IPS-NIHi11 (cell line): ENCODE results near the gene POLR1E.
"Not testable (repeated sequence)": the region's sequence is repeated elsewhere in the genome, so short reads cannot be mapped to it uniquely, and the experiment has no call there.

ENCODE experiments used
- DNase-seq: peaks from one replicate; pipeline ENCODE4 v3.0.0; 2012; ENCODE audit warnings: mixed read lengths, low spot score

Gene POLR1E

GRCh38 chr9:37501957-37502596 is 16.3 kb downstream of the POLR1E start:
- DNase-seq, result no peak

- no peak for DNase-seq
Measured at GRCh38 chr9:37503736-37504135, 18.0 kb downstream of the POLR1E start.

- DNase-seq, result no peak
Measured at GRCh38 chr9:37504605-37505004, 18.9 kb downstream of the POLR1E start.

GRCh38 chr9:37507566-37508134 is 21.9 kb downstream of the POLR1E start:
- DNase-seq, result no peak

GRCh38 chr9:37508135-37508833 is 22.5 kb downstream of the POLR1E start:
- no peak for DNase-seq

GRCh38 chr9:37508834-37509206 is 23.1 kb downstream of the POLR1E start:
- no peak for DNase-seq

GRCh38 chr9:37509536-37509935 is 23.8 kb downstream of the POLR1E start:
- no peak for DNase-seq

- DNase-seq, result not testable (repeated sequence)
Measured at GRCh38 chr9:37510053-37510452, 24.3 kb downstream of the POLR1E start.

- DNase-seq, result peak; percentile 76
Measured at GRCh38 chr9:37511016-37512010, 25.6 kb downstream of the POLR1E start.

- DNase-seq, result no peak
Measured at GRCh38 chr9:37512437-37512836, 26.7 kb downstream of the POLR1E start.

GRCh38 chr9:37514415-37514814 is 28.7 kb downstream of the POLR1E start:
- not testable (repeated sequence) for DNase-seq

- no peak for DNase-seq
Measured at GRCh38 chr9:37514999-37515398, 29.3 kb downstream of the POLR1E start.

- no peak for DNase-seq
Measured at GRCh38 chr9:37515620-37516258, 30.0 kb downstream of the POLR1E start.

GRCh38 chr9:37517923-37518322 is 32.2 kb downstream of the POLR1E start:
- no peak for DNase-seq

- DNase-seq, result no peak
Measured at GRCh38 chr9:37520641-37521040, 34.9 kb downstream of the POLR1E start.

GRCh38 chr9:37521111-37521510 is 35.4 kb downstream of the POLR1E start:
- DNase-seq, result no peak

- DNase-seq, result no peak
Measured at GRCh38 chr9:37522971-37523370, 37.2 kb downstream of the POLR1E start.

GRCh38 chr9:37523916-37524315 is 38.2 kb downstream of the POLR1E start:
- no peak for DNase-seq

GRCh38 chr9:37528652-37529471 is 43.1 kb downstream of the POLR1E start:
- DNase-seq, result peak; percentile 46

GRCh38 chr9:37531699-37532098 is 46.0 kb downstream of the POLR1E start:
- DNase-seq, result no peak

- DNase-seq, result no peak
Measured at GRCh38 chr9:37534412-37534811, 48.7 kb downstream of the POLR1E start.
